GM12891 (cell line): ENCODE results near the gene DCST2.
A peak's percentile ranks its signal among the peaks of the same experiment; 100 is the strongest.
"Not testable (repeated sequence)": the region's sequence is repeated elsewhere in the genome, so short reads cannot be mapped to it uniquely, and the experiment has no call there.

ENCODE experiments used
- DNase-seq: peaks from one replicate; pipeline ENCODE4 v3.0.0; 2011; ENCODE audit warnings: low spot score; ENCODE audit not compliant: insufficient read length
- FAIRE-seq: peaks from 2 replicates; lab custom pipeline; 2011; peaks lifted over from hg19 to GRCh38; lab: Jason Lieb, UNC
- PAX5 ChIP-seq: IDR thresholded peaks from 2 replicates; pipeline ENCODE4 v1.6.1; 2011; ENCODE audit warnings: low read length, moderate library complexity, mild to moderate bottlenecking; ENCODE audit not compliant: insufficient read depth, severe bottlenecking
- POLR2A ChIP-seq: IDR thresholded peaks from 2 replicates; pipeline ENCODE4 v1.6.1; 2011; ENCODE audit warnings: low read depth, low read length, control low read depth
- POLR2AphosphoS5 ChIP-seq: IDR thresholded peaks from 2 replicates; pipeline ENCODE4 v1.6.1; 2011; ENCODE audit warnings: low read depth, low read length, control low read depth
- POU2F2 ChIP-seq: IDR thresholded peaks from 2 replicates; pipeline ENCODE4 v1.6.1; 2011; ENCODE audit warnings: low read depth, mild to moderate bottlenecking, control low read depth, low read length, moderate library complexity
- SPI1 ChIP-seq: IDR thresholded peaks from 2 replicates; pipeline ENCODE4 v1.6.1; 2011; ENCODE audit warnings: low read depth, low read length, control low read depth
- TAF1 ChIP-seq: IDR thresholded peaks from 2 replicates; pipeline ENCODE4 v1.6.1; 2011; ENCODE audit warnings: low read depth, low read length, control low read depth

DCST2 gene

DNA sequence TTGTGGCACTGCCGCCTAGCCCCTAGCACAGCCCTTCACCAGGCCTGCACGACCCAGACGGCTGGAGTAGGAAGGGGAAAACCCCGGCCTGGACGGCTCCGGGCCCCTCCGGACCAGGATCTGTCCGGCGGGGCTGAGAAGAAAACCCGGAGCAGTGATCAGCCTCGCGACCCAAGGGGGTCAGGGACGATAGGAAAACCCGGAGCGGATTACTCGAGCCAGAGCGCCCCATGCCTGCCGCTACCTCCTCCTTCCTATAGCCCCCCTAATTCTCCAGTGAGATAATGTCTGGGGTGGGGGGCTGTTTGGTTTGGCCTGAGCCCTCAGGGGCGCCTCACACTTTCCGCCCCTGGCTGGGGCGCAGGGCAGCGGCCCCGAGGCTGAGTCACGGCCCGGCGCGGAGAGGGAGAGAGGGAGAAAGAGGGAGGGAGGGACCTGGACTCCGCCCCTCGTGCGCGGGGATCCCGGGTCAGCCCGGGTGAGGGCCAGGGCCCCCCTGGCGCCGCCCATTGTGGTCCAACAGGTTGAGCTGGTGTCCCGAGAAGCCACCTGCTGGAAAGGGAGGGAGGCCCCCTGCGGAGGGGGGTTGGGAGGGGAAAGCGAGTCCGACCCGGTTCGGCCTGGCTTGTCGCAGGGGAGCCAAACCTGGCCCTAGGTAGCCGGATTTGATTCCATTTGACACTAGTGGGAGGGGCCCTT is 32.7 kb downstream of the DCST2 start:
- FAIRE-seq (peak; percentile 83), DNase-seq (peak; percentile 84)
- TF ChIP-seq POU2F2: peak; percentile 72; the same call in 1 of the 2 replicates
- TF ChIP-seq POLR2AphosphoS5: no peak

DNA sequence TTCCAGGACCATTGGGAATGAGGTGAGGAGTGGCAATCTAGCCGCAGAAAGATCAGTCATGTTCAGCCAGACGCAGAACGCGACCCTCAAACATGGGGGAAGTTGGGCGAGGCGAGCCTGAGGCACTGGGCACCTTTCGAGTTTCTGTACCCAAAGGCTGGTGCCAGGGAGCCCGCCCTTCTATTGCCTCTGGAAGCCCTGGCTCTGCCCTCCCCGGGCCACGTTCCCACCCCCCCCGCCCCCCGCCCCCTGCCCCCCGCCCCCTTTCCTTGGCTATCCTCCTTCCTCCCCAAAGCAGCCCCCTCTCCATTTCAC is 33.2 kb downstream of the DCST2 start:
- no peak for DNase-seq

DNA sequence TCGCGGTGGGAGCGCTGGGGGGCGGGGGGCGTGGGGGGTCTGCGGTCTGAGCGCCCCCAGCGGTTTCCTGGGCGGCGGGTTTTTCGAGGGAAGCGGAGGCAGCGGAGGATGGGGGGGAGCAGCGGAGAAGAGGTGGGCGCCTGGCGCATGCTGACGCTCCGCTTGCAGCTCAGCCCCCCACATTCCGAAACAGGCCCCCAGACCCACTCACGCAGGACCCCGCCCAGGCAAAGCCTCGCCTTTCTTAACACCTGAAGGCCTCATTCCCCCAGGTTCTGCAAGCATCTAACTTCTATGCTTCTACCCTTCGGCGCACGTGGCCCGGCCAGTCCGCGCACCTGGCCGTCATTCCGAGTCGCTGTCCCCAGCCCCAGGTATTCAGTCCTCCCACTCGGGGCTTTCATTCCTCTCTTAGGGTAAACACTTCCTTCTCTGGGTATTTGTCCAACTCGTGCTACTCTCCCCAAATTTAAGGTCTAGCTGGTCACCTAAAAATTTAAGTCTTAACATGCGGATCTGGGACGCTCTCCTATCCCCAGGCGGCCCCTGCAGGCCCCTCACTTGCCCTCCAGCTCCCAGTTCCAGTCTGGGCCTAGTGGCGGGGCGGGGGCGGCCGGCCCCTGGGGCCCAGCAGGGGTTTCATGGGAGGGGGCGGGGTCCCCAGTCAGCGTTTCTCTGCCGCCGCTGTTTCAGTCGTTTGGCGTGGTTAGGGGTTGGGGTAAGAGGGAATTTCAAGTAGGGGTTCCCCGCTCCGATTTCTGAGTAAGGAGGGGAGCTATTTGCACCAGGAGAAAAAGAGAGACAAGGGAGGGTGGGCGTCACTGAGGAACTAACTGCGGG is 33.8 kb downstream of the DCST2 start:
- peak; percentile 9 for FAIRE-seq
- no peak for DNase-seq
- no peak for TF ChIP-seq TAF1
- TF ChIP-seq POU2F2: peak; percentile 91
- no peak for TF ChIP-seq PAX5
- TF ChIP-seq POLR2AphosphoS5: peak; percentile 85
- TF ChIP-seq POLR2A: peak; percentile 76; the same call in 1 of the 2 replicates

More for the DNA sequence above, 33.2 kb downstream of the DCST2 start:
- no peak for FAIRE-seq
- no peak for TF ChIP-seq TAF1
- TF ChIP-seq SPI1: no peak
- no peak for TF ChIP-seq PAX5
- no peak for TF ChIP-seq POLR2AphosphoS5
- TF ChIP-seq POLR2A: no peak

DNA sequence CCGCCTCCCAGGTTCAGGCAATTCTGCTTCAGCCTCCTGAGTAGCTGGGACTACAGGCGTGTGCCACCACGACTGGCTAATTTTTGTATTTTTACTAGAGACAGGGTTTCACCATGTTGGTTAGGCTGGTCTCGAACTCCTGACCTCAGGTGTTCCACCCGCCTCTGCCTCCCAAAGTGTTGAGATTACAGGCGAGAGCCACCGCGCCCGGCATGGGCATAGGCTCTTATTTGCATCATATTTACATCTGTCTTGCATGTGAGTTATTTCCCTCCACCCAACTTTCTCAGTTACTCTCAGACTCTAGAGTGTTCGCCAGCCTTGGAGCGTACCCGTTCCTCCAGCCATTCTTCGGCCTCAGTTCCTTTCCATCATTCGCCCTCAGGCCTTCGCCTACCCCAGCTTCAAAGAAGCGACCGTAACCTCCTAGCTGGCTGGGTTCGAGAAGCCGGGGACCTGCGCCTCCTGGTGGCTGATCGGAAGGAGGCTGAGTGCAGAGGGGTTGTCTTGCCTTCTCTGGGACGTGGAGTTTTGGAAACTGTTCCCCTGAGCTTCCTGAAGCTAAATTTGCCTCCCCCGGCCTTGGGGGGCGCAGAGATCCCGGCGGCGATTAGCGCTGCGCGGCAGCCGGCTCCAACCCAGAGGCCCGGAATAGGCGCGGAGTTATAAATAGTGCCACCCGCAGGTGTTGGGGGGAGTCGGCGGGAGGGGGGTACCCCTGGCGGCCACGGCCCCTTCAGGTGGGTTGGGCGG is 34.6 kb downstream of the DCST2 start:
- peak; percentile 84 for FAIRE-seq
- DNase-seq: peak; percentile 76

DNA sequence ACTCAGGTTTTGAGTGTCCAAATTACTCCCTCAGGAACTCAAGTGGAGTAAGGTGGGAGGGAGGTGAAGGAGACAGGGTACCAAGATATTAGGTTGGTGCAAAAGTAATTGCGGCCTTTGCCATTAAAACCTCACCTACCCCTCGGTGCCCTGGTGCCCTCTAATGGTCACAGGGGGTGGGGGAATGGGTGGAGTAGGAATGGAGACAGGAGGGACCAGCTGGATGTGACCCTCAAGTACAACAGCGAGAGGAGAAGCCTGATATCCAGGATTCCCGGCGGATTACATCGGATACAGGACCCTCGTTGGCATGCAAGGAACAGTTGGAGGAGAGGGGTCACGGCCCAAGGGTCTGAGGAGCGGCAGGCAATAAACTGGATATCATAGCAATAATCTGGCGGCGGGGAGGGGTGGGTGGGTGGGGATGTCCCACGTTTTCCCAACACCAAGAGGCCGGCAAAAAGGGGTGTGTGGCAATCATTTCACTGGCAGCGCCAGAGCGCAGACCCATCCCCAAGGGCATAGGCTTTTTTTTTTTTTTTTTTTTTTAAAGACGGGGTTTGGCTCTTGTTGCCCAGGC is 35.3 kb downstream of the DCST2 start:
- FAIRE-seq: peak; percentile 41
- TF ChIP-seq POLR2A (no peak), PAX5 (no peak), POU2F2 (no peak), POLR2AphosphoS5 (no peak), TAF1 (no peak), SPI1 (no peak)
- DNase-seq: no peak

More for the DNA sequence above, 34.6 kb downstream of the DCST2 start:
- TF ChIP-seq POLR2AphosphoS5 (peak; percentile 71; the same call in 1 of the 2 replicates), TAF1 (peak; percentile 51; the same call in 1 of the 2 replicates), SPI1 (0 out of 2 replicates have a peak, but pooled peaks have one; percentile 21), POLR2A (peak; percentile 73), POU2F2 (no peak; the same call in none of the 2 replicates), PAX5 (no peak)

DNA sequence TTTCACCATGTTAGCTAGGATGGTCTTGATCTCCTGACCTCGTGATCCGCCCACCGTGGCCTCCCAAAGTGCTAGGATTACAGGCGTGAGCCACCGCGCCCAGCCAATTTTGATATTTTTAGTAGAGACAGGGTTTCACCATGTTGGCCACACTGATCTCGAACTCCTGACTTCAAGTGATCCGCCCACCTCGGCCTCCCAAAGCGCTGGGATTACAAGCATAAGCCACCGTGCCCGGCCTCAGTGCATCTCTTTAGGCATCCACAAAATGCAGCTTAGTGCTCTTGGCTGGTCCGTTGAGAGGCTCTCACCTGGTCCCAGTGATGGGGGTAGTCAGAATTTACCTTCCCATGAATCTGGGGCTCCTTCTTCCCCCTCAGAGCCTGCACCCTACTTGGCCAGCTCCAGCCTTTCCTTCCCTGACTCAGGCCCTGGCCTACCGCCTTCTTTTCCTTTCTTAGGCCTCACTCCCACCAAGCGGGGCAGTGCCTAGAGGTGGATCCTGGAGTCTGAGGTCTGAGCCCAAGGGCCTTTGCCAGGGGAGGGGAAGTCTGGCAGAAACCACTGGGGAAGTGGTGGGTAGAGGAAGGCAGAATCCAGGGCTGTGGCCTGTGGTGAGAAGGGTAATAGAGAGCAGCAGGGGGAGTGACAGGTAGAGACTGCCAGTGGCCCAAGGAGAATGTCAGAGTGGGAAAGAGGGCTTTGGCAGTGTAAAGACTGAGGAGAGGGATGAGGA is 36.4 kb downstream of the DCST2 start:
- 0 out of 2 replicates have a peak, but pooled peaks have one; percentile 3 for TF ChIP-seq SPI1
- TF ChIP-seq POLR2AphosphoS5: no peak
- DNase-seq (no peak), FAIRE-seq (no peak)

DNA sequence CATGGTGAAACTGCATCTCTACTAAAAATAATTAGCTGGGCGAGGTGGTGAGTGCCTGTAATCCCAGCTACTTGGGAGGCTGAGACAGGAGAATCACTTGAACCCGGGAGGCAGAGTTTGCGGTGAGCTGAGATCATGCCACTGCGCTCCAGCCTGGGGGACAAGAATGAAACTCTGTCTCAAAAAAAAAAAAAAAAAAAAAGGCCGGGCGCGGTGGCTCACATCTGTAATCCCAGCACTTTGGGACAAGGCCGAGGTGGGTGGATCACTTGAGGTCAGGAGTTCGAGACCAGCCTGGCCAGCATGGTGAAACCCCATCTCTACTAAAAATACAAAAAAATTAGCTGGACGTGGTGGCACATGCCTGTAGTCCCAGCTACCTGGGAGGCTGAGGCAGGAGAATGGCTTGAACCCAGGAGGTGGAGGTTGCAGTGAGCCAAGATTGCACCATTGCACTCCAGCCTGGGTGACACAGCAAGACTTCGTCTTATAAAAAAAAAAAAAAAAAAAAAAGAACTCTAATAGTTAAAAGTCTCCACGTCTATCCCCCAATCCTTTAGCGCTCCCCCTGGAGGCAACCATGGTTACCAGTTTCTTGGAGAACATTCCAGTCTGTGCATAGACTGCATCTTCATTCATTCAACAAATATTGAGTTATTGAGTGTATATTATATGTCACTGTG is 38.1 kb downstream of the DCST2 start:
- not testable (repeated sequence) for DNase-seq, FAIRE-seq

DNA sequence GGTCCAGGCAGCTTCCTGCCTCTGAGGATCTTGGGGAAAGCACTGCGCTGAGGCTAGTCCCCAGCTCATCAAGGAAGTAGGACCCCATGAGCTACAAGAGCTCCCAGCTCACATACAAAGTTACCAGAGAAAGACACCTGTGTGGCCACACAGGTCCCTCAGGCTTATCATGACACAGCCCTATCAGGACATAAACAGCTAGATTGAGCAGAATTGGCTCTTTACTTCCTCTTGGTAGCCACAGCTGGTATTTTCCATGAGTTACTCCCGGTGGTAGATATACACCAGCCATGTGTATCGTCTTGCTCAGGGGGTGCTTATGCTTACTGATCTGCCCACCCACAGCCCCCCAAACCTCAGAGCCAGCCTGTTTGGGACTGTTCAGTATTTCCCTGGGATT is 39.0 kb downstream of the DCST2 start:
- FAIRE-seq (no peak), DNase-seq (no peak)
- TF ChIP-seq SPI1: no peak
- TF ChIP-seq PAX5: no peak
- TF ChIP-seq POU2F2: no peak
- TF ChIP-seq TAF1: no peak

DNA sequence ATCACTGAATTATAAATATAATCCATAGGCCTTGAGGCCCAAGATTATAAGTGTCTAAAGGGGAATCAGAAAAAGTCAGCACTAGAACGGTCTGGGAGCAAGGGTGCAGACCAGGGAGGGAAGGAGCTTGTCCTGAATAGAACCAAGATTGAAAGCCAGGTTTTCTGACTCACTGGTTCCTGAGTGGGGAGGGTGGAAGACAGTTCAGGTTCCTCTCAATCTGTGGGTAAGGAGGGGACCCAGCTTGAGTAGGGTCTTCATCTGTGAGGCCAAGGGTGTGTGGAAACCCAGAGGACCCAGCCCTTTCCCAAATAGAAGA is 39.4 kb downstream of the DCST2 start:
- DNase-seq (no peak), FAIRE-seq (no peak)
- TF ChIP-seq SPI1: no peak
